GM21723 (cell line): ENCODE data around the gene PCK1.

Experiments
- ATAC-seq: cut with Tn5 transposase; IDR thresholded peaks from one replicate; pipeline ENCODE4 v1.9.1; 2021; ENCODE audit warnings: mild to moderate bottlenecking, moderate library complexity; ENCODE audit not compliant: unreplicated experiment

PCK1 gene

DNA sequence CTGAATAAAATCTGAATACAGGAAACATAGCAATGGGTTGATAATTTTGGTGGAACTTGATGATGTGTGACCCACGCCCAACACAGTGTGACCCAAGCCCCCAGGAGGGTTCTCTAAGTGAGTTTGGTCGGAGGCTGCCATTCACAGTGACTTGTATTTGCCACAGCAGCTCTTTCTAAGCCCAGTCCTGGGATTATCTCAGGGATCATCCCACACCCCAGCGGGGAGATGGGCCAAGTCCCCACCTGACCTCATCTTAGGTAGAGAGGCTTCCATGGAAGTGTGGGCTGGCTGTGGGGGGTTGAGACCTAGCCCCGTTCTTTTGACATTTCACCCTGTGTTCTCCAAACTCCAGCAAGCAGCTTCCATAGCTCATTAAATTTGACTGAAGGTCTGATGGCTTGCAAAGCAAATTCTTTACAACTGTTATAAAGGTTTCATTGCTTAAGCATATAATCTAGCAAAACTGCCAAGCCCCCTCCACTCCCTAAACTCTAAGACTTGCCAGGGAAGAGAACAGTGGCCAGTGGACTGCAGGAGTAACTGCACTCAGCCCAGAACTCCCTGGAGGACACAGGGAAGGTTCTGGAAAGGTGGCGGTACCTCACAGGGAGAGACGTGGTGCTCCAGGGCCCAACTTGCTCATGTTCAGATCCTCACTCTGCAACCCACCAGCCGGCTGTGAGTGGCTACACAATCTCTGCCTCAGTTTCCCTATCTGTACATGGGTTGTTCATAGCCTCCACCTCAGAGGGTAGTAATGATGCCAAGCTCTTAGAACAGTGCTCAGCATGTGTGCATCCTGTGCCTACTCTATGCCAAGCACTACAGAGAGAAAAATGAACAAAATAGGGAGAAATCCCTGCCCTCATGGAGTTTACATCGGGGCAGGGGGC, 1.0 kb upstream of the PCK1 start:
- ATAC-seq: no peak

- ATAC-seq: no peak
These were observed 708 bp downstream of the PCK1 start for GRCh38 chr20:57561356-57562279.

- ATAC-seq: no peak
These were observed 1.9 kb downstream of the PCK1 start for GRCh38 chr20:57562541-57563465.

- ATAC-seq: no peak
These were observed 2.6 kb downstream of the PCK1 start for GRCh38 chr20:57563522-57563921.

GRCh38 chr20:57564180-57564802, 3.4 kb downstream of the PCK1 start:
- no peak for ATAC-seq

DNA sequence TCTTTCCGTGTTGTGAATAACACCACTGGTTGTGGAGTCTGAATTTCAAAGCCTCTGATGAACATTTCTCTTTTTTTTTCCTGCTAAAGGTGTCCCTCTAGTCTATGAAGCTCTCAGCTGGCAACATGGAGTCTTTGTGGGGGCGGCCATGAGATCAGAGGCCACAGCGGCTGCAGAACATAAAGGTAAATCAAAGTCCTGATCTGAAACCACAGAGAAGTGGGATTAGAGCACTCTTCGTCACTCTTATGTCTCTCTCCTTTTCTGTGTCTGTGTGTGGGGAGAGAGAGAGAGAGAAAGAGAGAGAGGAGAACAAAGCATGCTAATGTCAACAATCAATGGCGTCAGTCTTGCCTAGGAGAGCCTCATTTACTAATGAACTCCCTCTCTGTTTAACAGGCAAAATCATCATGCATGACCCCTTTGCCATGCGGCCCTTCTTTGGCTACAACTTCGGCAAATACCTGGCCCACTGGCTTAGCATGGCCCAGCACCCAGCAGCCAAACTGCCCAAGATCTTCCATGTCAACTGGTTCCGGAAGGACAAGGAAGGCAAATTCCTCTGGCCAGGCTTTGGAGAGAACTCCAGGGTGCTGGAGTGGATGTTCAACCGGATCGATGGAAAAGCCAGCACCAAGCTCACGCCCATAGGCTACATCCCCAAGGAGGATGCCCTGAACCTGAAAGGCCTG, 4.2 kb downstream of the PCK1 start:
- ATAC-seq: no peak

DNA sequence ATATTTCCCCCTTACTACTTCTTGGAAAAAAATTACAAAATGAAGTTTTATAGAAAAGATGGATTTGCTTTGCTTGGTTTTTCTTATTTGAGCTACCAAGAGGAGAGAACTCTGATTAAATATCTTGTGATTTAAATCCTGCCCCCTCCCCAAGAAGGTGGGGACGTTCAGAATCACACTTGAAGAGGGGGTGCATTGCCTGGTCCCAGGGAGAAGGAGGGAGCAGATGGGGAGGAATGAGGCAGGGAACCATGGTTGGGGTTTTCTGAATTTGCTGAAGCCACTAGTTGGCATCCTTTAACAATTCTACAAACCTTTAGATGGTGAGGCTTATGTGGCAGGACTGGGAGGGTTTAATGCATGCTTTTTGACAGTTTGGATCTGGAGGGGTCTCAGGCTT, 5.5 kb downstream of the PCK1 start:
- ATAC-seq: no peak

- no peak for ATAC-seq
These were observed 6.0 kb downstream of the PCK1 start for GRCh38 chr20:57566803-57567459.

DNA sequence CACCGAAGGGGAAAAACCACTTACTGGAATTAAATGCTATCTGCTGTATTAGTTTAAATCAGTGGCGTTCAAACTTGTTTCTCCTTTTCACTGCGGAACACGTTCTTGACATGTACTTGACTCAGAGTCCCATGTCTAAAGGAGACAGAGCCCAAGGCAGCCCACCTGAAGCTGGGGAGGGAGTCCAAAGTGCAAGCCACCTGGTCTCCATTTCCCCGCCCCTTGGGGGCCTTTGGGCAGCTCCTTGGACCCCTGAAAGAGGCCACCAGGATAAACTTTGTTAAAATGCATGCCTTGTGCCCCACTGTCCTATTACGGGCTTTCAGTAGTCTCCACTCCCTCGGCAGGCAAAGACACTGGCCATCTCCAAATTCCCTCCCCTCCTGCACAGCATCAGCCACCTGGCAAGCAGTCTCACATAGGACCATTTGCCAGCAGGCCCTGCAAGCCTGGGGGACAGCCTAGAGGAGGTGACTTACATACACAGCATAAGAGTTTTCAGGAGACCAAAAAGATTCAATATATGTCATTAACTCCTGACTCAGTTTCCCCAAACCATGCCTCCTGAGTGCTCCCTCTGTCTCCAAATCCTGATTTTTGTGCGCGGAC, 6.7 kb downstream of the PCK1 start:
- no peak for ATAC-seq

- ATAC-seq: no peak
These were observed 7.4 kb downstream of the PCK1 start for GRCh38 chr20:57568088-57568896.

GRCh38 chr20:57568960-57569359, 8.1 kb downstream of the PCK1 start:
- no peak for ATAC-seq

GRCh38 chr20:57570145-57570850, 9.4 kb downstream of the PCK1 start:
- ATAC-seq: no peak

DNA sequence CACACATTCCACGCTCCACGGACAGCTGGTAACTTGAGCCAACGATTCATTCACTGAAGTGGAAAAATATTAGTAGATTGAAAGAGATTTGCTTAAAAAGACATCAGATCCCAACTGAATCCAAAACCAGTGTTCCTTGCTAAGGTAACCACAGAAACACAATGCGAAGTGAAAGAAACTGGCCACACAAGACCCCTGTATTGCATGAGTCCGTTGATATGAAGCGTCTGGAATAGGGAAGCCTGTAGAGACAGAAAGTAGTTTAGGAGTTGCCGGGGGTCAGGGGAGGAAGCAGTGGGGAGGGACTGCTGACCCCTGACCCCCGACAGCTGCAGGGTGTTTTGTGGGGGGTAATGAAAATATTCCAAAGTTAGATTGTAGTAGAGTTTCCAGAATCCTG, 10.0 kb downstream of the PCK1 start:
- ATAC-seq: no peak

DNA sequence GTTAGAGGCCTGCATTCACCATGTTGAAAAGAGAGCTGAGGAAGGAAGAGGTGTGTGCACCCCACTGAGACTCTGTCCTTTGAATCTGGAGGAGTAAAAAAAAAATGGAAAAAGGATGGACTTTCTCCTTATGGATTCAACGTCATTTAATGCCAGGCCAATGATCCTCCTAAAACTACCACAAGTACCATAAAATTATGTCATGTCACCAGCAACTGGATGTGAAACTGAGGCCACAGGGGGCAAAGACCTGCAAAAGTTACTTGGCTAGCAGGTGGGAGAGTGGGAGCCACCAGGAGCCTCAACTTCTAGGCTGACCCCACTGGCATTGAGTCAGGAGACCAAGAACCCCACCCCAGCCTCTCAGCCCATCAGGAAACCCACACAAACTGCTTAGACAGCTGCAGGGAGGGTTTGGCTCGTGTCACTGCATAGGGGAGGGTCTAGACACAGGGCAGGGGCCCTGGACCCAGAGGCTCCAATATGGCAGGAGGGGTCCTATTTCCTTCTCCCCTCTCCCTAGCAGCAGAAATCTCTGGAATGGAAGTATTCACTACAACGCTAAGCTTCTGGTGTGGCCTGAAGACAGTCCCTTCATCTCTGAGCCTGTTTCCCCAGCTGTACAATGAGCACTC, 11.0 kb downstream of the PCK1 start:
- no peak for ATAC-seq

DNA sequence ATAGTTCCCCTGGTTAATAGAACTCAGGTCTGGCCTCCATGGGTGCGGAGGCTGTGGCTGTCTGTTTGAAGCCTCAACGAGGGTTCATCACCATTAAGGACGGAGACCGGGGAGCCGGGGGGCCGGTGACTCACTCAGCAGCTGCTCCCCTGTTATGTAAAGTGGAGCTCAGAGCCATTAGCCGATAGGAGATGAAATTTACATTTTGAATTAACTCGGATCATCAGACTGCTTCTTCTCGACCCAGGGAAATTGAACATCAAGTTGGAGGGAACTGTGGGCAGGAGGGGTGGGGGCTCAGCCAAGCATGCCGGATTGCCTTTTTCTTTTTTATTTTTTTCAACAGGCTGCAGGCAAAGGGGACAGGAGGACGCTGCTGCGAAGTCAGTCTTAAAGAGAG, 12.3 kb downstream of the PCK1 start:
- ATAC-seq: no peak

- ATAC-seq: no peak
These were observed 13.0 kb downstream of the PCK1 start for GRCh38 chr20:57573894-57574293.

- ATAC-seq: no peak
These were observed 14.0 kb downstream of the PCK1 start for GRCh38 chr20:57574954-57575353.
